NCI-H146 treated with DMSO at 0.1 percent for 48 hours (cell line): ENCODE measurements around the gene SYT11.
"Not testable (repeated sequence)": the region's sequence is repeated elsewhere in the genome, so short reads cannot be mapped to it uniquely, and the experiment has no call there.

ENCODE experiments used
- DNase-seq: peaks from one replicate; lab custom pipeline; 2025; ENCODE audit not compliant: unreplicated experiment; lab: John Stamatoyannopoulos, UW

The SYT11 gene

DNA sequence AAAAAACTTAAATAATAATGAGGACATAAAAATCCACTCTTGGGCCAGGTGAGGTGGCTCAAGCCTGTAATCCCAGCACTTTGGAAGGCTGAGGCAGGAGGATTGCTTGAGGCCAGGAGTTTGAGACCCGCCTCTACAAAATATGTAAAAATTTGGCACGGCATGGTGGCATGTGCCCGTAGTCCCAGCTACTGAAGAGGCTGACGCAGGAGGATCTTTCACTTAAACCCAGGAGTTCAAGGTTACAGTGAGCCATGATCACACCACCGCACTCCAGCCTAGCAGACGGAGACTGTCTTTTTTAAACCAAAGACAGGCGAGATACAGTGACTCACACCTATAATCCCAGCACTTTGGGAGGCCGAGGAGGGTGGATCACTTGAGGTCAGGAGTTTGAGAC lies 37.1 kb downstream of the SYT11 start:
- not testable (repeated sequence) for DNase-seq

- DNase-seq = no peak
These were observed 38.4 kb downstream of the SYT11 start for GRCh38 chr1:155897746-155898145.

- DNase-seq = no peak
These were observed 39.5 kb downstream of the SYT11 start for GRCh38 chr1:155898888-155899287.

GRCh38 chr1:155899683-155900082 lies 40.3 kb downstream of the SYT11 start:
- no peak for DNase-seq

DNA sequence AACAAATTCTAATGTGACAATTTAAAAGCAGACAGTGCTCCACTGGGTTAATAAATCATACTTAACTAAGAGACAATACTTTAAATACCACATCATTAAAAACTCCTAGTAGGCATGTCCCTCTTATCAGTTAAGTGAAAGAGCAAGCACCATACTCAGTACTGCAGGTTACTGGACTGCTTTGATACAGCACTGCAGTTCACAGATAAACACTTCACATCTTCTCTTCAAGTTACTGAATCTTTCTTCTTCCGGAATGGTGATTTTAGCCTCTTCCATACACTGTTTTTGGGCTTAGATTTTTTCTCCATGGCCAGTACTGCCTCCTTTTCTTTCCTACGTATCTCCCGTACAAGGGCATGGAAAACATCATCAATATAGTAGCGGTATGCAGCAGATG lies 40.8 kb downstream of the SYT11 start:
- DNase-seq = no peak

- no peak for DNase-seq
These were observed 44.9 kb downstream of the SYT11 start for GRCh38 chr1:155904261-155904660.

DNA sequence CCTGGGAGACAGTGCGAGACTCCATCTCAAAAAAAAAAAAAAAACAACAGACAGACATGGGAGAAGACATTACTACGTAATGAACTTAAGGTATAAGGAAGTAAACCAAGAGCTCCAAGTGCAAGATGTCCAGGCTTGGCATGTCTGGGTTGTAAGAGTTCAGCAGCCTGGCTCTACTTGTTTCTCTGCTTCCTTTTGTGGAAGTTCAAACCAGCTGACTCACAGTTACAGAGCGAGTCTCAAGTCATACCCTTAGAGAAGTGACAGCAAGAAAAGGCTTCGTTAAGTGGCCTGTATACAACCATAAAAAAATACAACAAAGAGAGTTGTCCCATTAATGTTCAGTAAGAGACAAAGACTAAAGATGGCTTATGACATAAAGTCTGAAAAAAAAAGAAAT lies 50.5 kb downstream of the SYT11 start:
- DNase-seq = no peak

- DNase-seq = peak; percentile 42
These were observed 51.3 kb downstream of the SYT11 start for GRCh38 chr1:155910621-155911121.

GRCh38 chr1:155911156-155912055 lies 52.0 kb downstream of the SYT11 start, which contains the start of gene RIT1:
Gene RIT1 (minus strand): TSS chr1:155911349. CDS start chr1:155910761, 588 bp downstream.
- peak; percentile 66 for DNase-seq

DNA sequence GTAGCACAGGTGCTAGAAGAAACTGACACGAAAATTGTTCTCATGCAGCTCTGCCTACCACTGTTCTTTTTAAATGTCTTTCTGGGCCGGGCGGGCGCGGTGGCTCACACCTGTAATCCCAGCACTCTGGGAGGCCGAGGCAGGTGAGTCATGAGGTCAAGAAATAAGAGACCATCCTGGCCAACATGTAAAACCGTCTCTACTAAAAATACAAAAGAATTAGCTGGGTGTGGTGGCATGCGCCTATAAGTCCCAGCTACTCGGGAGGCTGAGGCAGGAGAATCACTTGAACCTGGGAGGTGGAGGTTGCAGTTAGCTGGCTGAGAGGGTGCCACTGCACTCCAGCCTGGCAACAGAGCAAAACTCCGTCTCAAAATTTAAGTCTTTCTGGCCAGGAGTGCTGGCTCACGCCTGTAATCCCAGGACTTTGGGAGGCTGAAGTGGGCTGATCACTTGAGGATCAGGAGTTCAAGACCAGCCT lies 52.7 kb downstream of the SYT11 start:
- peak; percentile 6 for DNase-seq

DNA sequence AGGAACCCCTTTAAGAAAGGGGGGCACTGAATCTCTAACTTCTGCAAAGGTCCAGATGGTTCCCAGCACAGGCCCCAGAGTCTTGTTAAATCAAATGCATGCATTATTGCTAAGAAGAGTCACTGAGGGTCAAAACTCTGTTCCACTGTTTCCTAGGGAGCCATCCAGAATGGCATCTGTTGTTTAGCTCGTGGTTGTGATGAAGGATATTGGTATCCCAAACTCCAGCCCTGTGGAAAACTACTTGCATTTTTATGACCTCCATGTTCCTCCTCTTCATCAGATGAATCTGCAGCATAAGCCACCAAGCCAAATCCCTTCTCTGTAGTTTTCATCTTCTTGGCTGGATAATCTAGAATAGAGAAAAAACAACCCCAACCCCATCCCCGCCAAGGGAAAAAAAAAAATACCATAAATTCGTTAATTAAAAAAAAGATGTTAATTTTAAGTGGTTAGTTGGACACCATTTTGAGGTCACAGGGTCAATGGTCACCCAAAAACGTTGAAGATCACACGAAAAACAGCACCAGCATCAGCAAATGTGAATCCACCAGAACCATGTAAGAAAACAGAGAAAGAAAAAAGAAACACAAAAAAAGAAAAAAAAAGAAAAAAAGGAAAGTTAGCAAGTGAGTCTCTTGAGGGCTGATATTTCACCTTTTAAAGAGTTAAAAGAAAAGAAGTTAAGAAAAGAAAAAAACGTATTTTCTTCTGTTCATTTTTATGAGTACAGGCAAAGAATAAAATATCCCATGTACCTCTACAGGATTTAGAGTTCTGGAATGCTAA lies 54.8 kb downstream of the SYT11 start:
- DNase-seq = no peak

GRCh38 chr1:155918660-155919059 lies 59.3 kb downstream of the SYT11 start:
- DNase-seq = no peak

GRCh38 chr1:155919801-155920200 lies 60.4 kb downstream of the SYT11 start:
- no peak for DNase-seq

DNA sequence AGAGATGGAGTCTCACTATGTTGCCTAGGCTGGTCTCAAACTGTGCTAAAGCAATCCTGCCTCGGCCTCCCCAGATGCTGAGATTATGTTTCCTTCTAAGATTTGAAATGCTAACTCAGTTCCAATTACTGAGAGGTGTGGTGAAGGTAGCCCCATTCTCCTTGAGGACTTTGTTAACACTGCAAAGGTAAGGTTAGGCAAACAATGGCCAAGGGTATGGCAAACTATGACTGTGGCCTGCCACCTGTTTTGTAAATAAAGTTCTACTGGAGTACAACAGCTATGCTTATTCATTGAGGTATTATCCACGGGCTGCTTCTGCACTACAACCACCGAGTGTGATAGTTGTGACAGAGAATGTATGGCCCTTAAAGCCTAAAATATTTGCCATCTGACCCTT lies 61.4 kb downstream of the SYT11 start:
- DNase-seq = no peak

- DNase-seq = no peak
These were observed 66.1 kb downstream of the SYT11 start for GRCh38 chr1:155925506-155925905.

- DNase-seq = no peak
These were observed 69.7 kb downstream of the SYT11 start for GRCh38 chr1:155929057-155929456.

DNA sequence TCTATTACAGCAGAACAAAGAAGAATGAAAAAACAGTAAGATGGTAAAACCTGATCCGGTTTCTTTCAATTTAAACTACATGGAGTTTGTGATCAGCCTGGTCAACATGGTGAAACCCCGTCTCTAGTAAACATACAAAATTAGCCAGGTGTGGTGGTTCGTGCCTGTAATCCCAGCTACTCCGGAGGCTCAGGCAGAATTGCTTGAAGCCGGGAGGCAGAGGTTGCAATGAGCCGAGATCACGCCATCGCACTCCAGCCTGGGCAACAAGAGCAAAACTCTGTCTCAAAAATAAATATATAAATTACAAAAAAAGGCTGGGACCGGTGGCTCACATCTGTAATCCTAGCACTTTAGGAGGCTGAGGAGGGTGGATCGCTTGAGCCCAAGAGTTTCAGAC lies 71.4 kb downstream of the SYT11 start:
- DNase-seq = not testable (repeated sequence)

DNA sequence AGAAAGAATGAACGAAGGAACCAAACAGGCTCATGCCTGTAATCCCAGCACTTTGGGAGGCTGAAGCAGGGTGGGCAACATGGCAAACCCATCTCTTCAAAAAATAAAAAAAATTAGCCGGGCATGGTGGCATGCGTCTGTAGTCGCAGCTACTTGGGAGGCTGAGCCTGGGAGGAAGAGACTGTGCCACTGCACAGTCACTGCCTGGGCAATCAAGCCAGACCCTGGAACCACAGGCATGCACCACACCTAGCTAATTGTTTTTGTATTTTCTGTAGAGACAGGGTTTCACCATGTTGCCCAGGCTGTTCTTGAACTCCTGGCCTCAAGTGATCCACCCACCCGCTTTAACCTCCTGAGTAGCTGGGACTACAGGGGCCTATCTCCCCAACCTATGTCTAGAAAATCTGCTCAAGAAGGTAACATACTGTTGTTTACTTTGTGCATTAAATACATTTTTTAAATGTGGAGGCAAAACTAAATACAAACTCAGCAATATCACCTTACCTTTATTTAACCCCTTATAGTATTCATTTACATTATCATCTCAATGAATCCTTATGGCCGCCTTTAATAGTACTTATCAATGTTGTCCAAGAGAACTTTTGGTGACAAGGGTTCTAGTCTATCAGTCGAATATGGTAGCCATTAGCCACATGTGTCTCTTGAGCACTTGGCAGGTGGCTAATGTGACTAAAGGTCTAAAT lies 72.1 kb downstream of the SYT11 start:
- DNase-seq = no peak

DNA sequence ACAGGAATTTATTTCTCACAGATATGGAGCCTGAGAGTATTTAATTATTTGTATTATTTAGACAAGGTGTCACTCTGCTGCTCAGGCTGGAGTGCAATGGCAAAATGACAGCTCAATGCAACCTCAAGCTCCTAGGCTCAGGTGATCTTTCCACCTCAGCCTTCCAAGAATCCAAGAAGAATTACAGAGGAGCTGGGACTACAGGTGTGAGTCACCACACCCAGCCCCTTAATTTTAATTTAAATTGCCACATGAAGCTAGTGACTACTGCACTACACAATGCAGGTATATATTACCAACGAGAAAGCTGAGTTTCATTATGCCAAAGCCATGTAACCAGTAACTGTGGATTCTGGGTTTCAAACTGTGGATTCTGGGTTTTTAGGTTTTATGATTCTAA lies 72.7 kb downstream of the SYT11 start:
- no peak for DNase-seq

DNA sequence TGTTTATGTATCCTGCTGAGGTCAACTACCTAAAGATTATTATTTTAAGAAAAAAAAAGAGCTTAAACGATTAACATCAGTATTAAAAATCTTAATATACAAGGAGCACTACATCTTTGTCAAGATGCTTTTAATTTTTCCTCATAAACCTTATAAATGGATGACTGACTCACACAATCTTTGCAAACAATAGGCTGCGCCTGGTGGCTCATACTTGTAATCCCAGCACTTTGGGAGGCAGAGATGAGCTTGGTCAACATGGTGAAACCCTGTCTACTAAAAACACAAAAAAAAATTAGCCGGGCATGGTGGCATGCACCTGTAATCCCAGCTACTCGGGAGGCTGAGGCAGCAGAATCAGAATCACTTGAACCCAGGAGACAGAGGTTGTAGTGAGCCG lies 73.1 kb downstream of the SYT11 start:
- no peak for DNase-seq

- no peak for DNase-seq
These were observed 74.3 kb downstream of the SYT11 start for GRCh38 chr1:155933591-155934096.
